Esophagus muscularis mucosa (tissue), 4 donors: ENCODE results near the gene FKBP5.

Experiments
- CTCF ChIP-seq, 3 experiments: fragments of 200-600 bp in 2 of 3; fragments of 450-650 bp in 1 of 3; sonication (generic) in 2 of 3; IDR thresholded peaks; one replicate each; pipeline ENCODE4 v1.5.1; 2017 to 2019; ENCODE audit warnings: antibody characterized with exemption in 3 of 3, mild to moderate bottlenecking in 2 of 3, moderate library complexity in 1 of 3
- EP300 ChIP-seq: sonication (generic); formaldehyde crosslinking; IDR thresholded peaks from one replicate; pipeline ENCODE4 v1.6.1; 2017; ENCODE audit warnings: antibody characterized with exemption
- POLR2AphosphoS5 ChIP-seq, 2 donors: sonication (generic); formaldehyde crosslinking; IDR thresholded peaks; one replicate each; pipeline ENCODE4 v1.6.1; 2017; ENCODE audit warnings: antibody characterized with exemption in 2 of 2

GRCh38 chr6:35703554-35703953, 14.8 kb upstream of the FKBP5 start:
- TF ChIP-seq CTCF (IDR thresholded peaks at IDR 0.05), result no peak
- no peak for TF ChIP-seq EP300
- TF ChIP-seq POLR2AphosphoS5 (IDR thresholded peaks at IDR 0.05), result no peak
